Fibroblast of upper back skin (primary cell): ENCODE data around the gene OR6B3.

Experiments used
- DNase-seq: peaks from one replicate; pipeline ENCODE4 v3.0.0-alpha.2; 2013

The OR6B3 gene

DNA sequence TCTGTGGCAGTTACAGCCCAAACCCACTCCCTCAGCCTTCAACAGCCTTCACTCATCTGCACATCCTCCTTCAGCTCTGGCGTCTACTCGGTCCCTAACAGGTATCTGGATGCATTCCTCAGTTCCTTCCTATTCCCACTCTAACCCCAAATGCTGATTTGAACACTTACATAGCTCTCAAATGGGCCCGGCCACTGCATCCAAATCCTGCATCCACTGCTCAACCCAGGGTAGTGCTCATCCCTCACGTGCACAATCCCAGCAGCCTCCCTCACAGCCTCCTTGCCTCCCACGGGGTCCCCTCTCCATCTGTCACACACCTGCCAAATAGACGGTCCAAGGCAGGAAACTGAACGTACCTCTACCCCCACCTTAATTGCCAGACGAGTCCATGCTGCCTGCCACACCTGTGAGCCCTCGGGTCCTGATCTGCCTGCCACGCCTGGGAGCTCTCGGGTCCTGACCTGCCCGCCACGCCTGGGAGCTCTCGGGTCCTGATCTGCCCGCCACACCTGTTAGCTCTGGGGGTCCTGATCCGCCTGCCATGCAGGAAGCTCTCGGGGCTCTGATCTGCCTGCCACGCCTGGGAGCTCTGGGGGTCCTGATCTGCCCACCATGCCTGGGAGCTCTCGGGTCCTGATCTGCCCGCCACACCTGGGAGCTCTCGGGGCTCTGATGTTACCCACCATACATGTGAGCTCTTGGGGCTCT, 9.9 kb downstream of the OR6B3 start:
- DNase-seq = no peak

DNA sequence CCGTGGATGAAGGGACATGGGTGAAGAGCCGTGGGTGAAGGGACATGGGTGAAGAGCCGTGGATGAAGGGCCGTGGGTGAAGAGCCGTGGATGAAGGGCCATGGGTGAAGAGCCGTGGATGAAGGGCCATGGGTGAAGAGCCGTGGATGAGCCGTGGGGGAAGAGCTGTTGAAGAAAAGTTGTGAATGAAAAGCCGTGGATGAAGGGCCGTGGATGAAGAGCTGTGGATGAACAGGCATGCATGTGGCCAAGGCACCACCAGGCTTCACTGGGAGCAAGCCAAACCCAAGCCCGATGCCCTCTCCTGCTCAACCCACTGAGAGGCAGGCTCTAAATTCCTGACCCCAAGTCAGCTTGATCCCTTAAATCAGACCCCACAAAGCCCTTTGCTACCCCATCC, 10.6 kb downstream of the OR6B3 start:
- no peak for DNase-seq

DNA sequence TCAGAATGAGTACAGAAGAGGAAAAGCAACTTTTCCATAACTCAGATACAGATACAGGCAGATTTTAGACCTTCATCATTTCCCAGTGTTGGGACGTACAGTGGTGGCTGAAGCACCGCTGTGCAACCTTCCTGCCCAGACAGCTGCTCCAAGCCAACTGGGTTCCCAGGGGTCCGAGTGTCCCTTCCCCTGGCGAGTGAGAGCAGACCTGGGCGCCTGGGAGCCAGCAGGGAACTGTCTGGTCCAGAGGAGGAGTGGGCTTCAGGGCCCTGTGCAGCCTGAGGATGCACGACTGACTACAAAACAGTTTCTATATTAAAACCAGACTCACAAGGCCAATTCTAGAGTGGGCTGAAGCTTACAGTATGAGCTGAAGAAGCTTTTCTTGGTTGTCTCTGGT, 12.0 kb downstream of the OR6B3 start:
- DNase-seq = no peak

DNA sequence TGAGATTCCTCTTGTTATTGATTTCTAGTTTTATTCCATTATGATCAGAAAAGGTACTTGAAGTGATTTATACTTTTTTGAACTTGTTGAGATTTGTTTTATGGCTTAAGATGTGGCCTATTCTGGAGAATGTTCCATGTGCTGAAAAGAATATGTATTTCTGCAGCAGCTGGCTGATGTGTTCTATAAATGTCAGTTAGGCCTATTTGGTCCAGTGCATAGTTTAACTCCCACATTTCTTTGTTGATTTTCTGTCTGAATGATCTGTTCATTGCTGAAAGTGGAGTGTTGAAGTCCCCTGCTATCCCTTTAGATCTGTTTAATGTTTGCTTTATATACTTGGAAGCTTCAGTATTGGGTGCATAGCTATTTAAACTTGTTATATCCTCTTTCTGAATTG, 16.0 kb downstream of the OR6B3 start:
- no peak for DNase-seq

DNA sequence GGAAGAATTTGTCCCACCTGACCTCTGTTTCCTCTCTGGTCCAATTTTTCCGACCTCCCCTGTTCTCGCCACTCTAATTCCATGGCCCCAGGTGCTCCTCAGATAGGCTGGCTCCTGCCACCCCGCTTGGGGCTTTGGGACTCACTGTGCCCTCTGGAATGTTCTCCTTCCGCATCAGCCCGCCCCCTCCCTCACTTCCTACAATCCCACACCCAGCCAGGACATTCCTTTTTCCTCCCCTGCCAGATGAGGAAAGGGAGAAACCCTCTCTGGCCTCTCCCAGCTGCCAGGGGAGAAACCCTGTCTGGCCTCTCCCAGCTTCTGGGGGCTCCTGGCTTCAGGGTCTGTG, 20.0 kb downstream of the OR6B3 start:
- no peak for DNase-seq

DNA sequence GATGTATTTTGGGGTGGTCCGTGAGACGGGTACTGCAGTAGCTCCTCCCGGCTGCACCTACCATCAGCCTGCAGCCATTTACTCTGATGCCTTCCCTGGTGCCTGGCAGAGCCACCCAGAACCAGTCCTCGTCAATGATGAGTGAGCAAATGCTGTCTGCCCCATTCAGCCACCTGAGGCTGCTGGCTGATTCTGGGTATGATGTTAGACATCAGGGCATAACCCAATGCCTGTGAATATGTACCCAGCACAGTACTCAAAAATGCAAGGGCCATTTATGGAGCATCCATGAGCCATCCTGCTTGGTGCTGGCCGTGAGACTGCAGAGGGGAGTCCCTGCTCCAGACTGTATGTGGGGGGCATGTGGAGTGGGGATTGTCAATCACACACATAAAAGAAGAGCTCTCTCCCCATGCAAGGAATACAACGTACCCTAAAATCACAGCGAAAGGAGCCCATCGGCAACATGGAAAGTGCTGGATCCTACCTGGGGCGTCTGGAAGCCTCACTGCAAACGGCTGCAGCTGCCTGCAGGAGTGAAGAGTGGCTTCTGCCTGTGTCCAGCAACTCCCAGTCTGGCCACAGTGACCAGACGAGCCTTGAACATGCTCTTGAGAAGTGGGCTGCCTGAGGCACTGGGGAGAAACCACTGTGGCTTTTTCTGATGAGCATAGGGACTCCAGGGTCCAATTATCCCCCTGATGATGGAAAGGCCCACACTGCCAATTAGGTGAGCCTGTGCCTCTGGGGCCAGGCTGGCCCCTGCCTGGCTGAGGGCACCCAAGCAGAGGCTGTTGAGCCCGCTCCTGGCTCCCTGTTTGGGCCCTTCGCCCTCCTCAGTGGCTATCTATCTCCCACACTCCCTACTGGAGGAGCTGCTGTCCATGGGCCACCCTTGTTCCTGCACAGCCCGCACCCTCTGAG, 20.7 kb downstream of the OR6B3 start:
- no peak for DNase-seq

DNA sequence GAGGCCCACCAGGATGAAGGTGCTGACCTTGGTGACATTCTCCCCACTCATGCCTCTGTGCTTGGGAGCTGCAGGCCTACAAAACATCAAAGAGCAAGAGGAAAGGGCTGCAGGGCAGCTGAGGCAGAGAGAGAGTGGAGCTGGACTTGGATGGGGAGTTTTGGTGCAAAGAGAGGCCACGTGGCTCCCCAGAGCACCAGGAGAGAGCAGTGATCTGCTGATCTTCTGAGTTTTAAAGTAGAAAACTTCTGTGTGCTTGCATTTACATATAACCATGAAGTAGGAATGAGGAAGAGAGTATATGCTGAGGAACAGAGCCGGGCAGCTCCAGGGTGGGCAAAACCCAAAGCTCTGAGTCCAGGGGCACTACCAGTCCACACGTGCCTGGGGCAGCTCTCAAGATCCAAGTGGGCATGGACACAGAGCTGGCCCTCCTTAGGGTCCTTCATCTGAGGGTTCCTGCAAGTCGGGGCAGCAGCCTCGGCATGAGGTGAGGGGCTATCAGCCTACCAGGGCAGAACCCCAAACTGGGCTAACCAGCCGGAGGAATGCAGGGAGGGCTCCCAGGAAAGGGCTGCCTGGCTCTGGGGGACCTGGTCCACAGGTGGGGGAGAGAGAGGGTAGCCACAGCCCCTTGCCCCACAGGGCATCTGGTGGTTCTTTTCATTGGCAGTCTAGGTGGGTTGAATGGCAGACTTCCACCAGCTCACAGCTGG, 22.8 kb downstream of the OR6B3 start, which contains the start of gene OR6B2:
Gene OR6B2 (minus strand): TSS at position 51 of the 716 bp plus-strand sequence. CDS start 0 bp downstream, at position 51.
- DNase-seq = no peak

DNA sequence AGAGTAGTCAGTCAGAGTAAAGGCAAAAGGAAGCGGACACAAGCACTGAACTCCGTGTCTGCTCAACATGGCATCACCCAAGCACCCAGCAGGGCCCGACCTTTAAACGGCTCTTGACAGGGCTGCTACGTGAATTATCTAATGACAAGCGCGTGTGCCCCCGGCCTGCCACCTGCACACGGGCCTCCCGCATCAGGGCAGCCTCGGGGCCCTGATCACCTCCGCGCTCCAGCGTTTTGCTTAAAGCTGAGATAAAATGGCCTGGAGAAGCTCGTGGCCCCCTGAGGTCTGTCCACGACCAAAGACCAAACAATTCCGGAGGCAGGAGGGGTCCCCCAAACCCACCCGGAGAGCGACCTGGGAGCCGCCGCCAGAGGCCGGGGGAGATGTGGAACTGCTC, 28.6 kb downstream of the OR6B3 start:
- DNase-seq = no peak

DNA sequence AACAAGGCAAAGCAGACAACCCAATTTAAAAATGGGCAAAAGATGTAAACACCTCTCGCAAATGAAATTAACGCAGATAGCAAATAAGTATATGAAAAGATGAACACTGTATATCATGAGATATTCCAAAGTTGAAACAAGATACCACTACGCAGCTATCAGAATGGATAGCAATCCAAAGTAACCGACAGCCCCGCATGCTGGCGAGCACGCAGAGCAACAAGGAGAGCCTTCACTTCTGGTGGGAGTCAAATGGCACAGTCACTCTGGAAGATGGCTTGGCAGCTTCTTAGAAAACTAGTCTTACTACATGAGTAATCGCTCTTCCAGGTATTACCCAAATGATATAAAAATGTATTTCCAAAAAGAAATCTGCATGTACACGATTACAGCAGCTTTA, 29.5 kb downstream of the OR6B3 start:
- DNase-seq = no peak

DNA sequence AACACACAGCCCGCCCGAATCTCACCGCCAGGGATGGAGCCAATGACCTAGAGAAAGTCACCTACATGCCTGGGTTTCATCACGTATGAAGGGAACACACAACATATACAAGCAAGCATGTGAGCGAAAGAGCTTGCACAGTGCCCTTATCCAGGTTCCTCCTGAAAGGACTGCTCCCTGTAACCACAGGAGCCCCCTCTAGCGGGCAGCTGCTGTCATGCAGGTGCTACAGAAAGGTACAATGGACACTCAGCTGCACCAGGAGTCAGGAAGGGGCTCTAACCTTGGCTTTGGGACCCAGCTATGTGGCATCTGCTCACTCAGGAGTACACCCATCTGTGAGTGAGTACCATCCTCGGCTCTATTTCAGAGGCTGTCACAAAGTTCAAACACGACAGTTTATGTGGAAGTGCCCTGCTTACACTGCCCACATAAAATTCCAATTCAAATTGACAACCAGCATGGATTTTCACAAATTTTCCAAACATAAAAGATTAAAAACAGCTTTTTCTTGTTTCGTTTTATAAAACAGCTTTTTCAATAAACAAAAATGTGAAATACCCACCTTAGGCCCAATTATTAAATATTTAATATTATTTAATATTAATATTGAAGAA, 31.7 kb downstream of the OR6B3 start:
- DNase-seq = peak; percentile 41

DNA sequence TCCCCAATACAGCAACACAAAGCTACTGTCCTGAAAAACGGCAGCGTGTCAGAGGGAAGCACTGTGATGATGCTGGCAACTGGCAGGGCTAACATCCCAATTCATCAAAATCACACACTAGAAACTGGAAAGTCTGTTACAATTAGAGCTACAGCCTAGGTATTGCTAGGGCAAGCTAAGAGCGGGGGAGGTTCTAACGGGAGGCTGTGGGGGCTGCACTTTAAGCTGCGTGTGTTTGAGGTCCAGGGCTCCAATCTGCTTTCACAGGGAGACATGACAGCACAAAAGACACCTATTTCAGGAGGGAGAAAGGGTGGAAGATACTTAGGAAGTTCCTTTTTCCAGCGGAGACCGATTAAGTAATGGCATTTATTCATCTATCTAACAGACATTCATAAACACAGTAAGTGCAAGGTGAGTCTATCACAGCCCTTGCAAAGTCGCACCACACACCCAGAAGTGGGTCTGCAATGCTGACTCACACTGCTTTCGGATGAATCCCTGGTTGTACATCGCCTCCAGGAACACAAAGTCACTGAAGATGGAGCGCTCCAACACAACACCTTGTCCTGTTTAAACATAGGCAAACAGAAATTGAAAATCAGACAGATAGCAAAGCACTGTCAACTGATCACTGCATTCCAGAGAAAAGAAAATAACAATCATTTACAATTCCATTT, 35.1 kb downstream of the OR6B3 start:
- no peak for DNase-seq

DNA sequence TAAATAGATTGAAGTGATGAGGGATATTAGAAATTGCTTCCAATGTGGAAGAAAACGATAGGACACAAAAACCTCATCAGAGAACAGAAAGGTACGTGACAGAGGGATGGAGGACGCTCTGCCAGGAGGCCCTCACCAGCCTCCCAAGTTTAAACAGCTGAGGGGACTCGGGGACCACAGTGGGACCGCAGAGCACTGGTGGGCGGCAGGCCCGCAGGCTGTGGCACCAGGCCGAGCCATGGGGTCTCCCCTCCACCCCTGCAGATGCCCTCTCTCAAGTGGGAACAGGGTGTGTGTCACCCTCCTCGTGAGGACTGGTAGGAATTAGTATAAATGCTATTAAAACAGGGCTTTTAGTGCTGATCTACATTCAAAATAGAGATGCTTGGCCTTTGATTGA, 39.0 kb downstream of the OR6B3 start:
- DNase-seq = no peak

DNA sequence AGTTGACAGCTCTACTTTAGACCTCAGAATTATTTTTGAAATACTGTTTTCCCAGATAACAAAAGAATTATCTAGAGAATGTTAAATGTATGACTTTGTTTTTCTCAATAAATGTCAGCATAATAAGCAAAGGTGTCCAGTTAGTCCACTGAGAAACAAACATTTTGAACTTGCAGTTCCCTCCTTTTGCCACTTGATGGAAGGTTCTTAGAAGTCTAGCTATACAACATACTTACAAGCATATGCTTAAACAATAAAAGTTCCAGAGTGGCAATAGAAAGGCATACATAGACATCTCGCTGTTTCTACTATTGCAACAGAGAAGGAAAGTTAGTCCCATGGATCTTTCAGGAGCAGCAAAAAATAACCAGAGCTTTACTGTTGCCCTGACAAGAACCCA, 40.0 kb downstream of the OR6B3 start:
- peak; percentile 4 for DNase-seq

DNA sequence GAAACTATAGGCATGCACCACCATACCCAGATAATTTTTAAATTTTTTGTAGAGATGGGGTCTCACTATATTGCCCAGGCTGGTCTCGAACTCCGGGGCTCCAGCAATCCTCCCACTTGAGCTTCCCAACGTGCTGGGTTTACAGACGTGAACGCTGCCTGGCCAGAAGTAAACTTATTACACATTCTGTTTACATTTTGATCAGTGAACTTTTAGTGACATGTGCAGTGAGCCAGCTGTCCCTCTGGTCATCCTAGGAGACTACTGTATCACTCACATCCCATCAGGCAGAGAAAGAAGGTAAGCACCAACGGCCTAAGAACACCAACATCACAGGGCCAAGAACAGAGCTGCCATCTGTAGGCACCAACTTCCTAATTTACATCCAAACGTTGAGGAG, 50.3 kb downstream of the OR6B3 start:
- no peak for DNase-seq

DNA sequence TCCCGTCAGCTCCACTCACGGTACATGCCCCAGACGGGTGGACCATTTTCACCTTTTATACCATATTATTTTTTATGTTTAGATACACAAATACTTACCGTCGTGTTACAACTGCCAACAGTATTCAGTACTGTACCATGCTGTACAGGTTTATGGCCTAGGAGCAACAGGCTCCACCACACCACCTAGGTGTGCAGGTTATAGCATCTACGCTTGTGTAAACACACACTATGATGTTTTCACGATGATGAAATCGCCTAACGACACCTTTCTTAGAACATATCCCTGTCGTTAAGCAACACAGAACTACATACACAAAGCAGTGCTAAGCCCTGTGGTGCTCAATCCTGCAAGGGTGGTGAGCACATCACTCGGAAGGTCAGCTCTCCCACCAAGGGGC, 52.6 kb downstream of the OR6B3 start:
- DNase-seq = no peak

DNA sequence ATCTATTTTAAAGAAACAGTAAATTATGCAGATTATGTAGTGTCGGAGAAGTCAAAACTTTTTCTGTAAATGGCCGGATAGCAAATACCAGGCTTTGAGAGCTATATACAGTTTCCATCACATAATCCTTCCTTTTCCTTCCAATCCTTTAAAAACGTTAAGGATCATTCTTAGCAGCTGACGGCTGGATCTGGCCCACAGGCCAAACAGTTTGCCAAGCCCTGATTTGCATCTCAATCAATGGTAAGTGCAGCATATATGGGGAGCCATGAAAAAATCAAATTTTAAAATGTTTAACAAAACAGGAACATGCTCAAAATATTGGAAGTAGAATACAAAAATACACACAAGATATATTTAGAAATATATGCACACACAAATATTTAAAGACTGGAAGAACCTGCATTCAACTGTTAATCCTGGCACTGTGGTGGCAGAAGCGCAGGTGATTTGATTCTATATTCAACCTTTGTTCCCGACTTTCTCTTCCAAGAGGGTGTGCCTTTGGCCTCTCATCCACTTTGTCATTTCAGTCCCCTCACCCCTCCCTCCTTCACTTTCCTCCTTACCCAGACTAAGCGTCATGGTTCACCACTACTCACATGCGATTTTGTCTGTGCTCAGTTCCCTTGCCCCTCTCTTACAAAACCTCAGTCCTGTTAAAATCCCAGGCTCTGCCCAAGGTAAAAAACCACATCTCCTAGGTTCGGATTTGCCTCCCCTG, 55.5 kb downstream of the OR6B3 start:
- DNase-seq = no peak
